ENCODE data around the gene DNAI4.
"Not testable (repeated sequence)": the region's sequence is repeated elsewhere in the genome, so short reads cannot be mapped to it uniquely, and the experiment has no call there.

DNAI4 gene

GRCh38 chr1:66929146-66929688 lies 4.6 kb upstream of the DNAI4 start:
- DNase-seq, result no peak

DNA sequence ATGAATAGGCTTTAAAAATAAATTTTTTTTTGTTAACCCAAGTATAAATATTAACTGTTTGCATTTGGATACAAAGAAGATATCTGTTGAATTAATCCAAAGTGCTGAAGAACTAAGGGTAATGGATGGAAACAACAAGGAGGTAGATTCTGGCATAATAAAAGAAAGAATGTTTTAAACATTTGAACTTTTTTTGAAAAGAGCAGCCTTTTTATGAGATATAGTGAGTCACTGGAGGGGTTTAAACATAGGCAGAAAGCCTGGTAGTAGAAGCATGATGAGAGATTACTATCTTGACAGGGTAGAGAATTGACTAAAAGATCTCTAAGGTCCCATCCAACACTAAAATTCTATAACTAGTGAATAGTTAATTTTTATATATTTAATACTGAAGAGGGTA lies 2.9 kb upstream of the DNAI4 start:
- DNase-seq, result no peak

DNA sequence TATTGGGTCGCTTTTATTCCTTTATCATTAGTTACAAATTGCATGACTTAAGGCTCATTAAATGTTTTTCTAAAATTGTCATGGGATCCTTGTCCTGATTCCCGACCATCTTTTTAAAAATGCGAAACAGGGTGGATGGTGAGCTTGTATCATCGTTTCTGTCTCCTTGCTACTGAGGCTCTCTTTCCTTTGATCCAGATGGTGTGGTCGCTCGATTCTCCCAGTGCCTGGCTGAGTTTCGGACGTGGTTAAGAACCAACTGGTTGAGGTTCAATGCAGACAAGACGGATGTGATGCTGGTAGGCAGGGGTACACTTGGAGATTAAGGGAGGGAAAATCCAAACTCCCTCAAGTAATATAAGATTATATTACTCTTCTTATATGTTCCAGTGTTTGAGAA lies 1.3 kb upstream of the DNAI4 start:
- no peak for DNase-seq

DNA sequence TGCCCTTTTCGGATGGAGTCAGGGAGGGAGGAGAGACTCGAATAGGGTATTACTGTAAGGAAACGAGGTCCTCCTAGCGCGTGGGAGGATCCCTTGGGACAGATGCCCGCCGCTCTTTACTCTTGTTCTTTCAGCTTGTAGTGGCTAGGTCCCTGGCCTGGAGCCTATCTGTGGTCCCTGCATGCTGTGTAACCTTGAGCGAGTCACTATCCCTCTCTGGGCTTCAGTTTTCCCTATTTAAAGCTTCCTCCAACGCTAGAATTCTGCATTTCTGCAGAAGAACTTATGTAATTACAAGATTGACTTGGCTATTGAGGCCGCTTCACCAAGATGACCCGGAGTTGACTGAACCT lies 878 bp upstream of the DNAI4 start:
- no peak for DNase-seq

DNA sequence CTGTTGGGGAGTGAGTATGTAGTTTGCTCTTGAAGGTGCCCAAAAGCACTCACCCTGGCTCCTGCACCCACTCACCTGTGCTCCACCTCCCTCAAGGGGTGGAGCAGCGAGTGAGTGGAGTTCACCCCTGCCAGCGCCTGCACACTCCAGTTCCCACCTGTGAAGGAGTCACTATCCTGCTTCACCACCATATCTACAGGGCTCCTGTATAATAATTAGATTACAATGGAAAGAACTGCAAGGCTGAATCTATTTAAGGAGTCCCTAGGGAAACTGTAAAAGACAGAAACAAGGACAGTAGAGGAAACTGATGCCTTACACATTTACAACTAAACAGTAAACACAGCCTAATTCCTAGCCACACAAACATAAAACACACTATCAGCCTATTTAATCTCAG lies 4.1 kb downstream of the DNAI4 start:
- no peak for DNase-seq

DNA sequence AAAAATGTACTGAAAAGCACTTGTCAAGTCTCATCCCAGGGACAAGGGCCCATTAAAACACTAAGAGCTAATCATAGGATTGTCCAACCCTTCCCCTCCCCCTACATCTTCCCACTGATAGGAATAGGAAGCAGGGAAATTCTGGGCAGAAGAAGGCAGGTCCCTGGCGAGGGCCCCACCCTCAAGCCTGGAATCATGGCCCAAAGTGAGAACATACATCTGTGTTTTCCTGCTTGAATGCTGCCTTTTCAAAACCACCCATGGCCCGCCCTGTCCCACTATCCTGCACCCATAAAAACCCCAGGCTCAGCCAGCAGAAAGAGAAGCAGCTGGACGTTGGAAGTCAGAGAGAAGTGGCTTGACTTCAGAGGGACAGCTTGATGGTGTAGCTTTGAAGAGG lies 4.8 kb downstream of the DNAI4 start:
- DNase-seq, result no peak

- DNase-seq, result no peak
Measured at GRCh38 chr1:66919063-66919462, 5.6 kb downstream of the DNAI4 start.

GRCh38 chr1:66917476-66917875 lies 7.2 kb downstream of the DNAI4 start:
- no peak for DNase-seq

DNA sequence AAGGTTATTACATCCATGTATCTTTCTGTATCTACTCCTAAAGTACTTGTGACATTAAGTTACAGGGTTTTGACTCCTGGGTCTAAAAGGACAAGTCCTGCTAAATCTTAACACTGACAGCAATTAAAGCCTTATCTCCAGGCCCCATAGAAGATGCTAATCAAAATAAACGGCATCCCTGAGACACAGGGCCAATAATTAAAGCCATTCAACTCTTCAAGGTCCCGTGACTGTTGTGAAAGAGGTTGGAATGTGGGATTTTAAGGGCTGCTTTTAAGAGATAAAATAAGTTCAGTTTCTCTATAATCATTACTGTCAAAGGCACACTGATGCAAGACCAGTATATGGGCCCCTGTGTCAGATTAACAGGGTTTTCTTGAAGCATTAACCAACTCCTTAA lies 8.3 kb downstream of the DNAI4 start:
- DNase-seq, result no peak

GRCh38 chr1:66915203-66915602 lies 9.5 kb downstream of the DNAI4 start:
- not testable (repeated sequence) for DNase-seq

- no peak for DNase-seq
Measured at GRCh38 chr1:66893712-66894111, 30.9 kb downstream of the DNAI4 start.

GRCh38 chr1:66890621-66891020 lies 34.0 kb downstream of the DNAI4 start:
- DNase-seq, result no peak

DNA sequence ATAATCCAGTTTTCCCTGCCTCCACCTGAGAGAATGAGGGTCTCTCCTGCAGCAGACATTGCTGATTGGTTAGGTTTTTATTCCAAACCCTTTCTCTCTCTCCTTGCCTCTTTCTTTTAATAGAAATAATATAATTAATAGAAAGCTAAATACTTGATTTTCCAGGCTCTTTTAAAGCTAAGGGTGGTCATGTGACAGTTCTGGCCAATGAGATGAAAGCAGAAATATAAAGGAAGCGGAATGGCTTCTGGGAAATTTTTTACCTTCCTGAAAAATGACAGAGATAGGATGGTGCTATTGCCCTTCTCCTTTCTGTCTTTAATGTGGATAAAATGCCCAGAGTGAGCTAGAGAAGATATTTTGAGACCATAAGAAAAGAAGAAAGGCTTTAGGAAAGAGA lies 35.6 kb downstream of the DNAI4 start:
- DNase-seq, result no peak

DNA sequence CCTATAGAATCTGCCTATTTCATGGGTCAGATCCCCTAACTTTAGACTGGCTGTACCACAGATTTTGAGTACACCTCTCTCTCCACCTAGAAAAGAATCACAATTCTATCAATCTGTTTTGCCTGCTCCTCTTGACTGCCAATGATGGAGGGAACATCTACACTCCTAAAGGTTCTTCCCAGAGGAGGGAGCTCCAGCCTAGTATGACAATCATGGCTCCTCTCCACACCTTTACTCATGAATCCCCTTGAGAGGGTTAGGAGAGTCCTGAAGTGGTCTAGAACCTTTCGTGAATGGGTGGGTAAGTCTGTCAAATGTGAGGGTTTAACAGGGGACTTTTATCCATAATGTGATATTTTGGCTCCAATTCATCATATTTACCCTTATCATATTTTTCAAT lies 48.0 kb downstream of the DNAI4 start:
- no peak for DNase-seq

- DNase-seq, result no peak
Measured at GRCh38 chr1:66873111-66873510, 51.5 kb downstream of the DNAI4 start.

- DNase-seq, result not testable (repeated sequence)
Measured at GRCh38 chr1:66872024-66872423, 52.6 kb downstream of the DNAI4 start.

DNA sequence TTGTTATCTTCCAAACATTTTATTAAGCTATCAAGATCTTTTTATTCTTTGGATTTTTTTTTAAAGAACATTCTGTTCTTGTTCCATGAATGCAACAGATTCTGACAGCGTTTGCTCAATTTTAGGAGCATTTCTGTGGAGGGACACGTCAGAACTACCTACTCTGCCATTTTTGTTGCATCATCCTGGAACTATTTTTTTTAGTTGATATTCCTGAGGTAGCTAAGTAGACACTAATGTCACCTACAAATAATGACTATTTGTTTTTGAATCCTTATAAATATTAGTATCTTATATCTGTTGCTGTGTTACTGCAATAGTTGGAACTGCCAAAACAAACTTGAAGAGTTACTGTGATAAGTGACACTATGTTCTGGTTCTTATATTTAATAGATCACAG lies 57.2 kb downstream of the DNAI4 start:
- no peak for DNase-seq

GRCh38 chr1:66860529-66860928 lies 64.1 kb downstream of the DNAI4 start:
- no peak for DNase-seq

DNA sequence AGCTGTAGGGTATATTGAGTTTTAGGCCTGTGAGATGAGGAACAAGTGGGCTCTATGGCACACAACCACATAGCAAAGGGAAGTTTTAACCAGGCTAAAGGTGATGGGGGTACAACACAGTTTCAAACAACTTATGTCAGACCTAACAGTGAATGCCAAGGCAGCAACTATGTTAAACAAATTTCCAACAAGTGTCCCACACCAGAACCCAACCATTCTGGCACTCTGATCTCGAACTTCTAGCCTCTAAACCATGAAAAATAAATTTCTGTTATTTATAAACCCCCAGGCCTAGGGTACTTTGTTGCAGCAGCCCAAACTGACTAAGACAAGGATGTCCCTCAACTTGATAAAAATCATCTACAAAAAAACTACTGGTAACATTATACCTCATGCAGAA lies 71.3 kb downstream of the DNAI4 start:
- DNase-seq, result no peak

GRCh38 chr1:66852870-66853269 lies 71.8 kb downstream of the DNAI4 start:
- no peak for DNase-seq

DNA sequence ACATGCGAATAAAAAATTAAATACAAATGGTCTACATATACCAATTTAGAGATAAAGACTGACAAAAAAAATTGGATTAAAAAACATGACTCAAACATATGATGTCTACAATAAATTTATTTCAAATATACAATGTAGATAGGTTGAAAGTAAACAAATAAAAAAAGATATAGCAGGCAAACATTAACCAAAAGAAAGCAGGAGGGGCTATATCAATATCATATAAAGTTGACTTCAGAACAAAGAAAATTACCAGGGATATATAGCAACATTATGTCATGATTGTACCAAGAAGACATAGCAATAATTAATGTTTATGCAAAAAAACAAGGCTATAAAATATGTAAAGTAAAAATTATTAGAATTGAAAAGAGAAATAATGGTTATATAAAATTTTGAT lies 73.7 kb downstream of the DNAI4 start:
- no peak for DNase-seq

- DNase-seq, result no peak
Measured at GRCh38 chr1:66848193-66848592, 76.5 kb downstream of the DNAI4 start.

GRCh38 chr1:66840929-66841328 lies 83.7 kb downstream of the DNAI4 start:
- no peak for DNase-seq

- no peak for DNase-seq
Measured at GRCh38 chr1:66834926-66835325, 89.7 kb downstream of the DNAI4 start.

DNA sequence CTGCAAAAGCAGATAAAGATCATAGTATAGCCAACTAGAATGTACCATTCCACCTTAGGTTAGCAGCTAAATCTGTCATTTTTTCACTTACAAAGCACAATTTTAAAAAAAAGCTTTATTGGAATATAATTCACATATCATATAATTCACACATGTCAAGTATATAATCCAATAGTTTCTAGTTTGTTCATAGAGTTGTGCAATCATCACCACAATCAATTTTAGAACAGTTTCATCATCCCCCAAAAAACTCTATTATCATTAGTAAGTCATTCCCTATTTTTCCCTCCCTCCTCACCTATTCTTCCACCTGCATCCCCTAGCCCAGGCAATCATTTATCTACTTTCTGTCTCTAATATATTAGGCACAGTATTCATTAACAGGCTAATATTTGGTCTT lies 91.5 kb downstream of the DNAI4 start:
- DNase-seq, result no peak

All from stimulated activated CD4-positive, alpha-beta T cell treated with anti-CD3 and anti-CD28 coated beads, Interleukin-12 subunit alpha, Interleukin-12 subunit beta, amount 100 ng/mL, for 4 hours (primary cell).